ENCODE data around the gene FAM20B.

GRCh38 chr1:179055937-179056336, 30.2 kb downstream of the FAM20B start:
- TF ChIP-seq POLR2AphosphoS5 (IDR thresholded peaks at IDR 0.05; ENCODE audit: low read depth, low read length) (no peak), REST (IDR thresholded peaks at IDR 0.05; ENCODE audit: insufficient read depth in 1 of 2, low read depth in 2 of 2, low read length in 2 of 2) (no peak), TAF1 (IDR thresholded peaks at IDR 0.05; ENCODE audit: borderline replicate concordance, insufficient read depth, low read length) (no peak)
